ENCODE data around the gene TBCE.

DNA sequence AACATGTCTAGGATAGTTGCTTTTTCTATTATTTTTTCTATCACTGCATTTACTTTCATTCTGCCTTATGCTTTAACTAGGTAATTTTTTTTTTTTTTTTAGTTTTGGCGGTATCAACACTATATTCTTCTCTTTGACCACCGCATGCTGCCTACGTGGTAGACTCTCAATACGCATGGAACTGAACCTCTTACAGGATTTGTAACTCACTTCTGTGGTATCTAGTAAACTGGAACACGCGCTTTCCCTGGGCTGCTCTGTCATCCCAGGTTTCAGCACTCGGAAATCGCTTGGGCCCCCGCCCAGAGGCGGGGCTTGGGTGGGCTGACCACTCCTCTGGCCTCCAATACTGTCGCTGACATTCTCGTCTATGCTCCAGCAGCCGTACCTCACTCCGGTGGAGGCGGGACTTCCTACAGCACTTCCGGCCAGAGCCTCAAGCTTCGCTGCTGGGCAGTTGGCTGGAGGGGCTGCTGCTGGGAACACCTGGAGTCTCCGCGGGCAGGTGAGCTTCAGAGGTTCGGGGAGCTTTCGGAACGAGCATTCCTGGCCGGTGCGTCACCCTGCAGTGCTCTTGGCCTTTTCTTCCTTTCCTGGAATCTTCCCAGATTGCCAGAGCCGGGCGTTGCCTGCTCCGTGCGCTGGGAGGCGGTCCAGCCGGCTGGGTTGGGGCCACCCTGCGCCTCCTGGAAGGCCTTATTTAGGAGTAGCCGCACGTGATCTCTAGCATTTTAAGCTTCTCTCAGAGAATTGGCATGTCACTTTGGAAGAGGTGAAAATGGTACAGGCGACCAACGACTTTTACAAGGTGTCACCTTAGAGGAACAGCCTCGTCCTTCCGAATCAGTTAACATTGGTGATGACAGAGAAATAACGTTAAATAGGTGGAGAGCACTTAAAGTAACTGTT lies at the start of gene TBCE:
- TF ChIP-seq, protein P1, sequence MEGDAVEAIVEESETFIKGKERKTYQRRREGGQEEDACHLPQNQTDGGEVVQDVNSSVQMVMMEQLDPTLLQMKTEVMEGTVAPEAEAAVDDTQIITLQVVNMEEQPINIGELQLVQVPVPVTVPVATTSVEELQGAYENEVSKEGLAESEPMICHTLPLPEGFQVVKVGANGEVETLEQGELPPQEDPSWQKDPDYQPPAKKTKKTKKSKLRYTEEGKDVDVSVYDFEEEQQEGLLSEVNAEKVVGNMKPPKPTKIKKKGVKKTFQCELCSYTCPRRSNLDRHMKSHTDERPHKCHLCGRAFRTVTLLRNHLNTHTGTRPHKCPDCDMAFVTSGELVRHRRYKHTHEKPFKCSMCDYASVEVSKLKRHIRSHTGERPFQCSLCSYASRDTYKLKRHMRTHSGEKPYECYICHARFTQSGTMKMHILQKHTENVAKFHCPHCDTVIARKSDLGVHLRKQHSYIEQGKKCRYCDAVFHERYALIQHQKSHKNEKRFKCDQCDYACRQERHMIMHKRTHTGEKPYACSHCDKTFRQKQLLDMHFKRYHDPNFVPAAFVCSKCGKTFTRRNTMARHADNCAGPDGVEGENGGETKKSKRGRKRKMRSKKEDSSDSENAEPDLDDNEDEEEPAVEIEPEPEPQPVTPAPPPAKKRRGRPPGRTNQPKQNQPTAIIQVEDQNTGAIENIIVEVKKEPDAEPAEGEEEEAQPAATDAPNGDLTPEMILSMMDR (IDR thresholded peaks at IDR 0.05 in 4 of 5, conservative IDR thresholded peaks at IDR 0.05 in 1 of 5), result peak in 2 of 5 experiments; percentile 17 to 19
- TF ChIP-seq POLR2A (IDR thresholded peaks at IDR 0.05), result peak; percentile 86 to 94

Measured in gastrocnemius medialis (tissue), 4 donors.